OCI-LY7 (cell line): ENCODE measurements around the gene MYPN. TPM values are rescaled to one million over a fixed set of nuclear protein-coding genes. Genes with fewer than 3 reads are reported as not detected.

ENCODE experiments used
- BruUV-seq: library from RNA; stranded (reverse); fragments of 400-500 nt; replicated peaks from 2 replicates; lab custom pipeline; 2021; lab: Mats Ljungman, UMichigan
- CTCF ChIA-PET: fragments of 300-600 bp; sonication (Branson Sonifier 250); formaldehyde crosslinking; loops from one replicate; lab custom pipeline; 2022; ENCODE audit warnings: antibody characterized with exemption; ENCODE audit not compliant: unreplicated experiment; lab: Charles Lee
- POLR2A ChIA-PET: fragments of 300-600 bp; sonication (Branson Sonifier 250); formaldehyde crosslinking; loops from one replicate; lab custom pipeline; 2022; ENCODE audit warnings: antibody characterized with exemption; lab: Charles Lee
- DNase-seq: peaks from one replicate; pipeline ENCODE4 v3.0.0-alpha.2; 2015; ENCODE audit warnings: low spot score
- H2AFZ ChIP-seq: fragments of 200-600 bp; sonication (generic), shearing (Covaris generic); 2 replicates; pipeline ENCODE4 v1.6.1; 2014; ENCODE audit warnings: mild to moderate bottlenecking, antibody characterized with exemption, low read length, moderate library complexity
- H3K27ac ChIP-seq: fragments of 200-600 bp; sonication (generic); 2 replicates; pipeline ENCODE4 v1.5.1; 2014; ENCODE audit warnings: mixed run types, low read depth, mild to moderate bottlenecking, moderate library complexity, low read length, inconsistent platforms; ENCODE audit not compliant: poor library complexity, severe bottlenecking
- H3K36me3 ChIP-seq: fragments of 200-600 bp; sonication (generic); 2 replicates; pipeline ENCODE4 v1.6.1; 2014; ENCODE audit warnings: mild to moderate bottlenecking, antibody characterized with exemption, low read length, moderate library complexity, mixed read lengths; ENCODE audit not compliant: insufficient read depth
- H3K4me1 ChIP-seq: fragments of 200-600 bp; sonication (generic); 2 replicates; pipeline ENCODE4 v1.5.1; 2014; ENCODE audit warnings: mild to moderate bottlenecking, low read length; ENCODE audit not compliant: insufficient read depth, poor library complexity, severe bottlenecking
- H3K4me2 ChIP-seq: fragments of 200-600 bp; sonication (generic); 2 replicates; pipeline ENCODE4 v1.6.1; 2014; ENCODE audit warnings: mild to moderate bottlenecking, low read length
- H3K4me3 ChIP-seq: fragments of 200-600 bp; sonication (generic); 2 replicates; pipeline ENCODE4 v1.5.1; 2014; ENCODE audit warnings: mild to moderate bottlenecking, low read depth, low read length; ENCODE audit not compliant: poor library complexity, severe bottlenecking
- H3K79me2 ChIP-seq: fragments of 200-600 bp; sonication (generic); 2 replicates; pipeline ENCODE4 v1.6.1; 2016; ENCODE audit warnings: low read depth, mild to moderate bottlenecking, low read length, moderate library complexity, mixed read lengths; ENCODE audit not compliant: insufficient read depth
- H3K9me2 ChIP-seq: fragments of 200-600 bp; sonication (generic); 2 replicates; pipeline ENCODE4 v1.6.1; 2016; ENCODE audit warnings: mild to moderate bottlenecking, low read length, mixed read lengths; ENCODE audit not compliant: insufficient read depth
- H3K9me3 ChIP-seq: fragments of 200-600 bp; sonication (generic); 2 replicates; pipeline ENCODE4 v1.6.1; 2014; ENCODE audit warnings: mild to moderate bottlenecking, mixed run types, low read length, mixed read lengths
- H4K20me1 ChIP-seq: fragments of 200-600 bp; sonication (generic); 2 replicates; pipeline ENCODE4 v1.6.1; 2014; ENCODE audit warnings: mild to moderate bottlenecking, antibody characterized with exemption, low read length, moderate library complexity, mixed read lengths; ENCODE audit not compliant: insufficient read depth
- EZH2phosphoT487 ChIP-seq: fragments of 200-600 bp; sonication (generic); IDR thresholded peaks from 2 replicates; pipeline ENCODE4 v1.6.1; 2018; ENCODE audit warnings: low read depth, borderline replicate concordance, mild to moderate bottlenecking, mixed run types, antibody characterized with exemption, low read length, moderate library complexity, mixed read lengths
- intact Hi-C: fragments of 100-400 bp; cut with micrococcal nuclease; formaldehyde crosslinking; loops from one replicate; pipeline ENCODE4 v1.10.0; 2022; ENCODE audit not compliant: unreplicated experiment
- total RNA-seq, 2 experiments: library from RNA; depleted of rRNA in 1 of 2; stranded (reverse); fragments of >200 nt in 1 of 2; shearing (Covaris generic) in 1 of 2; gene quantifications; 2 replicates each; pipeline ENCODE4 v1.2.3, GENCODE V29; 2014 to 2022
- TF ChIP-seq, protein P1 (sequence below): fragments of 200-600 bp; sonication (generic); conservative IDR thresholded peaks from 2 replicates; pipeline ENCODE4 v1.5.1; 2014; ENCODE audit warnings: mild to moderate bottlenecking, antibody characterized with exemption, low read length, moderate library complexity, mixed read lengths

The MYPN gene
- total RNA-seq, 2 experiments from 2014 or later: 0.06 TPM; not detected in 1

DNA sequence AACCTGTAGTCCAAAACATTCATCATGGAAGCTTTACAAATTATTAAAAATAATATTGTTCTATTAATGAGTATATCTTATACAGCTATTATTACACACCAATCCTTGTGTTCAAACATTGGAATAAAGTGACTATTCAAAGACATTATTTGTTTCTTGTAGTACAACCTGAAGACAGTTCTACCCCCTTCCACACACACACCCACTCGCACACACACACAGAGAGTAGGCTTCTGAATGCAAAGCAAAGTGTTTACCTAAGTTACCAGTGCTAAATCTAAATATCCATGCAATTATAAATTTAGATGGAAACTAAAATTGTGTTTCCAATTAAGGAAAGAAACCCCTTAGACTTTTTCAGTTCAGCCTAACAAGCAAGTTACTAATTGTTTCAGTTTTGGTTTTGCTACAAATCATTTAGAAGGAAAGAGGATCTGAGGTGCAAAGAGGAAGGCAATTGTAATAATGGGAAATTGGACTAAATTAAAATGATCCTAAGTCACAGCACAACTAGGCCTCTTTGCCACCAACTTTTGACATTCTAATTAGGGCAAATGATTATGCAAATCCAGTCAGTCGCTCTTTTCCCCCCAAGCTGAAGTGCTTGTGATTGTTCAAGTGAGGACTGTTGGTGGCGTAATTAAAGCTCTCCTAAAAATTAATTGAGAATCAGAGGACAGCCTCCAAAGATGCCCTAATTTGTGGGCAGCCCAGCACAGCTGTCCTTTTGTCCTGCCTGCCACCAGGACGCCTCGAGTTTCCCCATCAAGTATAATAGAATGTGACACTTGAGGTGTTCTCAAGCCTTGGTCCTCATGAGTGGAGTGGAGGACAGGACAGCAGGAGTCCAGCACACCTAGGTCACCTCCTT is 142.6 kb downstream of the MYPN start:
- POLR2A ChIA-PET: interaction anchor here (0.5 to 1.4 kb wide), 6 partner anchors 12 to 714 kb away, joined by 3 to 8 read pairs (median 4); no protein-coding TSS in a partner anchor
- no TSS peak for BruUV-seq
- TF ChIP-seq EZH2phosphoT487: no peak
- TF ChIP-seq, protein P1, sequence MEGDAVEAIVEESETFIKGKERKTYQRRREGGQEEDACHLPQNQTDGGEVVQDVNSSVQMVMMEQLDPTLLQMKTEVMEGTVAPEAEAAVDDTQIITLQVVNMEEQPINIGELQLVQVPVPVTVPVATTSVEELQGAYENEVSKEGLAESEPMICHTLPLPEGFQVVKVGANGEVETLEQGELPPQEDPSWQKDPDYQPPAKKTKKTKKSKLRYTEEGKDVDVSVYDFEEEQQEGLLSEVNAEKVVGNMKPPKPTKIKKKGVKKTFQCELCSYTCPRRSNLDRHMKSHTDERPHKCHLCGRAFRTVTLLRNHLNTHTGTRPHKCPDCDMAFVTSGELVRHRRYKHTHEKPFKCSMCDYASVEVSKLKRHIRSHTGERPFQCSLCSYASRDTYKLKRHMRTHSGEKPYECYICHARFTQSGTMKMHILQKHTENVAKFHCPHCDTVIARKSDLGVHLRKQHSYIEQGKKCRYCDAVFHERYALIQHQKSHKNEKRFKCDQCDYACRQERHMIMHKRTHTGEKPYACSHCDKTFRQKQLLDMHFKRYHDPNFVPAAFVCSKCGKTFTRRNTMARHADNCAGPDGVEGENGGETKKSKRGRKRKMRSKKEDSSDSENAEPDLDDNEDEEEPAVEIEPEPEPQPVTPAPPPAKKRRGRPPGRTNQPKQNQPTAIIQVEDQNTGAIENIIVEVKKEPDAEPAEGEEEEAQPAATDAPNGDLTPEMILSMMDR: no peak
- no peaks in the 10 kb centered on the region for H3K36me3 ChIP-seq
- peak overlapping the region; percentile 5; the same call in 1 of the 2 replicates for H3K4me2 ChIP-seq
- no peaks in the 10 kb centered on the region for H3K79me2 ChIP-seq
- H3K27ac ChIP-seq: no peak overlapping the region
- H3K4me1 ChIP-seq: peaks cover 5% of the 10 kb centered on the region
- intact Hi-C loops: no loop called here
- no peaks in the 10 kb centered on the region for H3K9me3 ChIP-seq
- no peaks in the 10 kb centered on the region for H4K20me1 ChIP-seq
- CTCF ChIA-PET: no interaction called here
- H2AFZ ChIP-seq: no peak overlapping the region
- no peaks in the 10 kb centered on the region for H3K9me2 ChIP-seq
- DNase-seq: no peak
- H3K4me3 ChIP-seq: no peak overlapping the region

GRCh38 chr10:68253346-68253745 is 144.1 kb downstream of the MYPN start:
- H3K79me2 ChIP-seq: no peaks in the 10 kb centered on the region
- no peaks in the 10 kb centered on the region for H4K20me1 ChIP-seq
- TF ChIP-seq, protein P1: no peak
- no peak for TF ChIP-seq EZH2phosphoT487
- ChIA-PET POLR2A (interaction anchor here (0.7 to 1.4 kb wide), 10 partner anchors 12 to 81 kb away, joined by 3 to 4 read pairs (median 3); no protein-coding TSS in a partner anchor), CTCF (no interaction called here)
- no peak overlapping the region for H3K4me2 ChIP-seq
- H3K9me3 ChIP-seq: no peaks in the 10 kb centered on the region
- H2AFZ ChIP-seq: no peak overlapping the region
- no TSS peak for BruUV-seq
- H3K9me2 ChIP-seq: no peaks in the 10 kb centered on the region
- intact Hi-C loops: no loop called here
- H3K4me1 ChIP-seq: peaks cover 5% of the 10 kb centered on the region
- no peak overlapping the region for H3K27ac ChIP-seq
- H3K36me3 ChIP-seq: no peaks in the 10 kb centered on the region
- no peak for DNase-seq
- no peak overlapping the region for H3K4me3 ChIP-seq
